Measurements from ENCODE around the gene SLC30A3. TPM values are rescaled to one million over a fixed set of nuclear protein-coding genes. Genes with fewer than 3 reads are reported as not detected.

SLC30A3 gene
- total and polyA plus RNA-seq, 2 of the 13 experiments (the other 11 are each of a cell fraction or from before 2014, with no cell fraction given), result 0.38 to 0.79 TPM

DNA sequence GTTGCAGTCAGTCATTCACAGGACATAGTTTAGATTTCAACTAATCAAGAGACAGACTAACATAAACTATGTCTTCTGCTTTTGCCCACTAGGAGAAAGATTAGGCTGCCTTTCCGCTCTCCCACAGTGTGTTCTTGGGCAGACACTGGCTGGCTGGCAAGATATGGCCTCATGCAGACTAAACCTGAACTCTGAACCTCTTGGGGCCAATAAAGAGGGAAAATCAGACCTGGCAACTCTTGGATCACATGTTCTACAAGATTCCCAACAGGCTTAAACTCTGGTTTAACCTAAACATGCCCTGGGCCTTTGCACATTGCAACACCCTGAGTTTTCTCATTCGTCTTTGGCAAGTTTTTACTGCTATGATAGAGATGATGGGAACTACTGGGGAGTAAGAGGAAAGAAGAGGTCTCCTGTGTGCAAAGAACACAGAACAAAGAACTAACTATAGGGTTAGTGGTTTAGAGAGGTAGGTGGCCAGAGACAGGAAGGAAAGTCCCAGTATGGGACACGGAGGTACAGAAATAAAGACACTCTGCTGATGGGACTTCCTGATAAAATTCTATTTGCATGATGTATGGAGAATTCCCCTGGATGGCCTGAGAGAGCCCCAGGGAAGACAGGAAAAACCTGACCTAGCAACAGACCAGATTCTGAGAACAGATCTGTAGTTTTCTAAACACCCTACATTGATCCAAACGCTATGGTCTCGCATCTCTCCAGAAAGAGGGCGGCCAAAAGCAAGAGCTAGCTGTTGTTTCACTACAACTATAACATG, 53.0 kb downstream of the SLC30A3 start (continued):
- TF ChIP-seq, protein P1, sequence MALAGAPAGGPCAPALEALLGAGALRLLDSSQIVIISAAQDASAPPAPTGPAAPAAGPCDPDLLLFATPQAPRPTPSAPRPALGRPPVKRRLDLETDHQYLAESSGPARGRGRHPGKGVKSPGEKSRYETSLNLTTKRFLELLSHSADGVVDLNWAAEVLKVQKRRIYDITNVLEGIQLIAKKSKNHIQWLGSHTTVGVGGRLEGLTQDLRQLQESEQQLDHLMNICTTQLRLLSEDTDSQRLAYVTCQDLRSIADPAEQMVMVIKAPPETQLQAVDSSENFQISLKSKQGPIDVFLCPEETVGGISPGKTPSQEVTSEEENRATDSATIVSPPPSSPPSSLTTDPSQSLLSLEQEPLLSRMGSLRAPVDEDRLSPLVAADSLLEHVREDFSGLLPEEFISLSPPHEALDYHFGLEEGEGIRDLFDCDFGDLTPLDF (CRISPR knock-in tag; IDR thresholded peaks at IDR 0.05), result no peak
- no peak for TF ChIP-seq TEAD2 (CRISPR knock-in tag; IDR thresholded peaks at IDR 0.05)
- TF ChIP-seq MAF1 (CRISPR knock-in tag; IDR thresholded peaks at IDR 0.05; ENCODE audit: borderline replicate concordance), result no peak
- TF ChIP-seq, protein P2, sequence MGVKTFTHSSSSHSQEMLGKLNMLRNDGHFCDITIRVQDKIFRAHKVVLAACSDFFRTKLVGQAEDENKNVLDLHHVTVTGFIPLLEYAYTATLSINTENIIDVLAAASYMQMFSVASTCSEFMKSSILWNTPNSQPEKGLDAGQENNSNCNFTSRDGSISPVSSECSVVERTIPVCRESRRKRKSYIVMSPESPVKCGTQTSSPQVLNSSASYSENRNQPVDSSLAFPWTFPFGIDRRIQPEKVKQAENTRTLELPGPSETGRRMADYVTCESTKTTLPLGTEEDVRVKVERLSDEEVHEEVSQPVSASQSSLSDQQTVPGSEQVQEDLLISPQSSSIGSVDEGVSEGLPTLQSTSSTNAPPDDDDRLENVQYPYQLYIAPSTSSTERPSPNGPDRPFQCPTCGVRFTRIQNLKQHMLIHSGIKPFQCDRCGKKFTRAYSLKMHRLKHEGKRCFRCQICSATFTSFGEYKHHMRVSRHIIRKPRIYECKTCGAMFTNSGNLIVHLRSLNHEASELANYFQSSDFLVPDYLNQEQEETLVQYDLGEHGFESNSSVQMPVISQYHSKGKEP (CRISPR knock-in tag; IDR thresholded peaks at IDR 0.05), result 0 out of 2 replicates have a peak, but pooled peaks have one; percentile 29
- TF ChIP-seq SAFB2 (CRISPR knock-in tag; IDR thresholded peaks at IDR 0.05; ENCODE audit: borderline replicate concordance, low read depth), result no peak
- TF ChIP-seq, protein P3, sequence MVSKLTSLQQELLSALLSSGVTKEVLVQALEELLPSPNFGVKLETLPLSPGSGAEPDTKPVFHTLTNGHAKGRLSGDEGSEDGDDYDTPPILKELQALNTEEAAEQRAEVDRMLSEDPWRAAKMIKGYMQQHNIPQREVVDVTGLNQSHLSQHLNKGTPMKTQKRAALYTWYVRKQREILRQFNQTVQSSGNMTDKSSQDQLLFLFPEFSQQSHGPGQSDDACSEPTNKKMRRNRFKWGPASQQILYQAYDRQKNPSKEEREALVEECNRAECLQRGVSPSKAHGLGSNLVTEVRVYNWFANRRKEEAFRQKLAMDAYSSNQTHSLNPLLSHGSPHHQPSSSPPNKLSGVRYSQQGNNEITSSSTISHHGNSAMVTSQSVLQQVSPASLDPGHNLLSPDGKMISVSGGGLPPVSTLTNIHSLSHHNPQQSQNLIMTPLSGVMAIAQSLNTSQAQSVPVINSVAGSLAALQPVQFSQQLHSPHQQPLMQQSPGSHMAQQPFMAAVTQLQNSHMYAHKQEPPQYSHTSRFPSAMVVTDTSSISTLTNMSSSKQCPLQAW (CRISPR knock-in tag; IDR thresholded peaks at IDR 0.05), result peak; percentile 33; the same call in 1 of the 2 replicates
- no peak for TF ChIP-seq ZNF598 (CRISPR knock-in tag; IDR thresholded peaks at IDR 0.05; ENCODE audit: borderline replicate concordance)
- TF ChIP-seq, protein P4, sequence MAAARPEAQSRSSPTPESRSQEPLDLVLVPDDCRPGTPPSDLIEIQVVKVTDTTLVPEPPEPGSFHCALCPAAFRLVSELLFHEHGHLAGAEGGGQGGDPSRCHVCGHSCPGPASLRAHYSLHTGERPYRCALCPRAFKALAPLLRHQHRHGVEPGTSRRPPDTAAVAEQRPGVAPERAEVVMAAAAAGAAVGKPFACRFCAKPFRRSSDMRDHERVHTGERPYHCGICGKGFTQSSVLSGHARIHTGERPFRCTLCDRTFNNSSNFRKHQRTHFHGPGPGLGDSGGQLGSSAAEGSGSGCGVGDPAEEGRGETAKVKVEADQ (CRISPR knock-in tag; IDR thresholded peaks at IDR 0.05; ENCODE audit: borderline replicate concordance), result no peak
- no peak for TF ChIP-seq ATF1 (CRISPR knock-in tag; IDR thresholded peaks at IDR 0.05)
- TF ChIP-seq NR2F1 (CRISPR knock-in tag; IDR thresholded peaks at IDR 0.05), result peak; percentile 7 to 16; a peak in 1 of 4 replicates
- no peak for TF ChIP-seq SP140L (CRISPR knock-in tag; IDR thresholded peaks at IDR 0.05; ENCODE audit: borderline replicate concordance)
- no peak for TF ChIP-seq HES4 (CRISPR knock-in tag; IDR thresholded peaks at IDR 0.05; ENCODE audit: borderline replicate concordance)
- TF ChIP-seq, protein P5, sequence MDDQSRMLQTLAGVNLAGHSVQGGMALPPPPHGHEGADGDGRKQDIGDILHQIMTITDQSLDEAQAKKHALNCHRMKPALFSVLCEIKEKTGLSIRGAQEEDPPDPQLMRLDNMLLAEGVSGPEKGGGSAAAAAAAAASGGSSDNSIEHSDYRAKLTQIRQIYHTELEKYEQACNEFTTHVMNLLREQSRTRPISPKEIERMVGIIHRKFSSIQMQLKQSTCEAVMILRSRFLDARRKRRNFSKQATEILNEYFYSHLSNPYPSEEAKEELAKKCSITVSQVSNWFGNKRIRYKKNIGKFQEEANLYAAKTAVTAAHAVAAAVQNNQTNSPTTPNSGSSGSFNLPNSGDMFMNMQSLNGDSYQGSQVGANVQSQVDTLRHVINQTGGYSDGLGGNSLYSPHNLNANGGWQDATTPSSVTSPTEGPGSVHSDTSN (CRISPR knock-in tag; IDR thresholded peaks at IDR 0.05; ENCODE audit: borderline replicate concordance), result no peak
- no peak for TF ChIP-seq ZNF484 (CRISPR knock-in tag; IDR thresholded peaks at IDR 0.05; ENCODE audit: borderline replicate concordance, low read depth)
- no peak for TF ChIP-seq PRMT3 (CRISPR knock-in tag; IDR thresholded peaks at IDR 0.05; ENCODE audit: borderline replicate concordance, low read depth)
- 0 out of 2 replicates have a peak, but pooled peaks have one; percentile 30 for TF ChIP-seq ZNF567 (CRISPR knock-in tag; IDR thresholded peaks at IDR 0.05; ENCODE audit: borderline replicate concordance)
- TF ChIP-seq EP300 (IDR thresholded peaks at IDR 0.05; ENCODE audit: low read depth in 2 of 2, low read length in 2 of 2), result no peak
- no peak for TF ChIP-seq EP300 (CRISPR knock-in tag; IDR thresholded peaks at IDR 0.05; ENCODE audit: borderline replicate concordance)
- no peak for TF ChIP-seq CENPX (CRISPR knock-in tag; IDR thresholded peaks at IDR 0.05)
